NCI-H82 treated with DMSO at 0.1 percent for 48 hours (cell line): ENCODE measurements around the gene MDFI.
A peak's percentile ranks its signal among the peaks of the same experiment; 100 is the strongest.

Source experiments
- DNase-seq: peaks from one replicate; lab custom pipeline; 2025; ENCODE audit not compliant: unreplicated experiment; lab: John Stamatoyannopoulos, UW

MDFI gene

DNA sequence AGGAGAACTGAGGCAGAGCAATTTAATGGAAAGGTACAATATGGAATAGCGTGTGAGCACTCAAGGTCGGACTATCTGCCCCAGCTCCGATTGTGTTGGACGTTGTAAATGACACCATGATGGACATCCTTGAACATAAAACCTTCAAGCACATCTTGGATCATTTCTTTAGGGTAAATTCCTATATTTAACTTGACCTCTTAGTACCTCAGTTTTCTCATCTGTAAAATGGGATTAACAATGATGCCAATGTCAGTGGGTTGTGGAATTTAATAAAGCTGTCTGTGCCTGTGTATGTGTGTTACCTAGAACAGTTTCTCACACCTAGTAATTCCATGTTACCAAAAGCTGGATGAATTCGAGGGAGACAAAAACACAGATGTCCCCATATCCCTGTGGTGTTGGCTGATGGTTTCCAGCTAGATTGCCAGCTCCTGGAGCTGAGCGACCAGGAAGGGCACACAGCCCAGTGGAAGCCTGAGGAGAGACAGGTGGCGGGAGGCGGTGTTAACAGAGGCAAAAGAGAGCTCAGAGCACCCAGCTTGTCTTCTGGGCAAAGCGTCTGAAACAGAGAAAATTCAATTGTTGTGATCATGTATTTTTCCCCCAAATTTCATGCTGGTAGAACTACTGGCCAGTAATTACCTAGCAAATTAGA, 32.6 kb downstream of the MDFI start:
- no peak for DNase-seq

DNA sequence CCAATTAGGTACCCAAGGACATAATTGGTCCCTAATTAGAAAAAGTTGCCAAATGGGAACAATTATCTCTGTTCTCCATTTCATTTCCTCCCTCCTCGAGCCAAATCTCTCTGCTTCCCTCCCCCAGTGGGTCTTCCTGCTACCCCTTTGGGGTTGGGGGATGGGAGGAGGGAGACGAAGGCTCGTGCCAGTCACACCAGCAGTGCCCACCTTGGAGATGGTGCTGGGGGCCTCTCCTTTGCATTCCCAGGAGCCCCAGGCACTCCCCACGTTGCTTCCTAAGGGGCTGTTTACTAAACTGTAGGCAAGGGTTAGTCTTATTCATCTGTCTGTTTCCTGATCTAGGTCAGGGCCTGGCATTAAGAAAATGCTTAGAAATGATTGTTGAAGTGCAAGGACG, 33.1 kb downstream of the MDFI start:
- no peak for DNase-seq

- no peak for DNase-seq
Observed at GRCh38 chr6:41672016-41672415, 33.7 kb downstream of the MDFI start.

DNA sequence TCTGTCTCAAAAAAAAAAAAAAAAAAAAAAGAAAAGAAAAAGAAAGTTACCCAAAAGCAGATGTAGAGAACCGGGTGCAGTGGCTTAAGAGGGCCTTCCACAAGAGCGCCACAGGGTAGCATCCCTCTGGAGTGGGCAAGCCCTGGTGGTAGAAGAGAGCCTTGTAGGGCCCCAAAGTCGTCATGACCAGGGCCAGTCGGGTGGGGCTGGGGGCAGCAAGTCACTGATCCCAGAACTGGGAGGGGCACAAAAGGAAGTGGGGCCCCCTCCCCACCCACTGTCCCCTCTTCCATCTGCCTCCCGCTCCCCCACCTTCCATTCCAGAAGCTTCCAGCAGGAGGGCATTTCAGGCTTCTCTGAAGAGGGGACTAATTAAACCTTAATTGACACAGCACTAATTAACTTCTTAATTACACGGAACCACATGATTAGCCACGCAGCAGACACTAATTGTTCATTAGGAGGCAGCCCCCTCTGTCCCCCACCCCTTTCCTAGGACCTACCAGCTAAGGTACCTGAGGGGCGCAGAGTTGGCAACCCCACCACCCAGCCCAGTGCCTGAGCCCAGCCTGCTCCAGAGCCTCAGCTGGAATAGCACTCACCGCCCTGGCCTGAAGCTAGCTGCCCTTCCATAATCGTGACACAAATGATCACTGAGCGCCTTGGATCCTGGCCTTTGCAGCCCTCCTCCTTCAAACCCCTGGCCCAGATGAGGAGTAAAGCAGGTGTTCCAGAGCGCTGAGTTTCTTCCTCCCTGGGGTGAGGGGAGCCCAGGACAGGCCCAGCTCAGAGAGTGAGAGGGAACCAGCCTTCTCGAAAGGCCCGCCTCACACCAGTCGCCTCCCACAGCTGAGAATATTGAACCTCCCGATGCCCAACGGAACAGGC, 34.8 kb downstream of the MDFI start:
- DNase-seq: no peak

- DNase-seq: no peak
Observed at GRCh38 chr6:41673704-41674000, 35.4 kb downstream of the MDFI start.

DNA sequence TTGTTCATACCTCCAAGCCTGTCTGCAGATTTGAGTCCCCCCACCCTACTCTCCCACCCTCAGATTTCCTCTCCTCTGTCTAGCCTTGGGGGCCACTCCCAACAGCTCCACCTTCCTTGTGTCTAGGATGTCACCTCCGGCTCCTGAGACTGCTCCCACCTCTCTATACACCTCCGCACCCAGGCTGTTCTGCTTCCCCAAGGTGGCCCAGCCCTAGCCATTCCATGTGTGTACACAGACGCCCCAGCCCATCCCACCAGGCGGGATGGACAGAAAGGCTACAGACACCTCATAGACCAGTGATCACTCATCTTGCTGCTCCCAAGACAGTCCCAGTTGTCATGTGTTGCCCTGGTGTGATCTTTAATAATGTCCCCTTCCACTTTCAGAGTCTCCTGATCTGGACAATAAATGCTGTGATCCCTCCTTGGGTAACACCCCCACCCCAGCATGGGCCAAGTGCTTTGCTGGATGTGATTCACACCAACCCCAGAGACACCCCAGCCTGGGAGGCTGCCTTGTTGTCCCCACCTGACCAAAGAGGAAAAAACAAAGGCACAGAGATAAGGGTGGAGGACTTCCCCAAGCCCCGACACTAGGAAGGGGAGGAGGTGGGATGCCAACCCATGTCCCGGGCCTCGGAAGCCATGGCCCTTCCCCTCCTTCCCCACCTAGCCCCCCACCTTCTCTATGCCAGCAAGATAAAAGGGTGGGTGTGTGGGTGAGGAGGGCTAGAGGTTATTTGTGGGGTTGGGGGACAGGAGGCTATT, 36.1 kb downstream of the MDFI start:
- no peak for DNase-seq

- DNase-seq: peak; percentile 92
Observed at GRCh38 chr6:41675176-41675775, 37.0 kb downstream of the MDFI start.

- no peak for DNase-seq
Observed at GRCh38 chr6:41675992-41676391, 37.7 kb downstream of the MDFI start.

GRCh38 chr6:41676431-41676830, 38.2 kb downstream of the MDFI start:
- no peak for DNase-seq

DNA sequence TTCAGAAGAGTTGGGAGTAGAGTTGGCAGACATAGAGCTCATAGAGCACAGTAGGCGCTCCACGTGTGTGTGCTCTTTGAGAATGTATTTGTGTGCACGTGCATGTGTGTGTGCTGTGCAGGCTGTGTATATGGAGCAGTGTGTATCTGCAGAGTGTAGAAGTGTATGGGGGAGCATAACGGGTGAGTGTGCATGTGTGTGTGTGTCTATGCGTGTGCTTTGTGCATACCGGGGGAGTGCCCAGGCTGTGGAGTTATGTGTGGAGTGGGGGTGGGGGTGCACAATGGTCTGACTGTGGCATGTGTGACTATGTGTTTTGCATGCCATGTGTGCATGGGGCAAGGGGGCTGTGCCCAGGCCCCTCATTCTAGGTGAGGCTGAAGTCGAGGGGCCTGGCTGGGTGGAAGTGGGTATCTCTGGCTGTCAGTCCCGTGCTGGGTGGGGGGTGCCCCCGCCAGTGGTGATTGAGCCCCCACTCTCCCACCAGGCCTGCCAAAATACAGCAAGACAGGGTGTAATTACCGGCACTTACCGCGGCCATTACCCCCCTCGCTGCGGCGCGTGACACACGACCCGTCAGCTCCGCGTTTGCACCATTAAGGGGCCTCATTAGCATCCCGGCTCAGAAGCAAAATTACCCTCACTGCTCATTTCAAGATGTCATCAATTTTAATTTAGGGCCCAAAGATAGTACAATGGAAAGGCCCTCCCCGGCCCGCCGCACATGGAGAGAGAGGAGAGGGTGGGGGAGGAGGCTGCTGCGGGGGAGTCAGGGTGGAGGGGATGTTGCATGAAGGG, 39.1 kb downstream of the MDFI start:
- DNase-seq: no peak

GRCh38 chr6:41678511-41679084, 40.3 kb downstream of the MDFI start:
- DNase-seq: no peak

- no peak for DNase-seq
Observed at GRCh38 chr6:41679696-41680095, 41.4 kb downstream of the MDFI start.

DNA sequence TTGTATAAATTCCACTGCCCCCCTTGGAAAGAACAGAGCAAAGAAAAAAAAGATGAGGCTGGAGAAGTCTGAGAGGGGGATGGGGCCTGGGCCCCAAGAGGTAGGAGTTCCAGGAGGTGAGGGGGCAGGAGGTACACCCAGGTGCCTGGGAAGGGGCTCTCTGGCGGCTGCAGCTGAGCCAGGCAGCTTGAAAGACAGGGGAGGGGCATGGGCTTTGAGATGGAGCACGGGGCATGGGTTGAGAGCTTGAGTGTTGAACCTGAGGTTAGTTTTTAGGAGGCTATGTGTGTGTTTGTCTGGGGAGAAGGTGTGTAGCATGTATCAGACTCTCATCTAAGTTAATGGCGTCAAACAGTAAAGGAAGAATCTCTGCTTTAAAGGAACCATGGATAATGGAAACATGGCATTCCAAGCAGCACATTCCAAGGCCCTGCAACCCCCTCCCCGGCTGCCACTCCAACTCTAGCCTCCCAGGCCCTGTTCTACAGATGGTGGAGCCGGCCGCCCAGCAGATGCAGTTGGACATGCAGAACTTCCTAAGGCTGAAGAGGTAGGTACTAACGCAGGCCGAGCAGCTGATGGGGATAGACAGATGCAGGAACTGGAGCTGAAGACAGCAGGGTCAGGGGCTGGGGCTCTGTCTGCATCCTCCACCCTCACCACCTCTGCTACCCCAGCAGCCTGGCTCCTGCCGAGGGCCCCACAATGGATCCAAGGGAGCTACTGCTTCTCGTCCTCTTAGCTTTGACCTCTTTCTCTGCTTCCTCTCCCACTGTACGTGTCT, 42.1 kb downstream of the MDFI start:
- DNase-seq: no peak

GRCh38 chr6:41682056-41682477, 43.8 kb downstream of the MDFI start:
- DNase-seq: peak; percentile 82

DNA sequence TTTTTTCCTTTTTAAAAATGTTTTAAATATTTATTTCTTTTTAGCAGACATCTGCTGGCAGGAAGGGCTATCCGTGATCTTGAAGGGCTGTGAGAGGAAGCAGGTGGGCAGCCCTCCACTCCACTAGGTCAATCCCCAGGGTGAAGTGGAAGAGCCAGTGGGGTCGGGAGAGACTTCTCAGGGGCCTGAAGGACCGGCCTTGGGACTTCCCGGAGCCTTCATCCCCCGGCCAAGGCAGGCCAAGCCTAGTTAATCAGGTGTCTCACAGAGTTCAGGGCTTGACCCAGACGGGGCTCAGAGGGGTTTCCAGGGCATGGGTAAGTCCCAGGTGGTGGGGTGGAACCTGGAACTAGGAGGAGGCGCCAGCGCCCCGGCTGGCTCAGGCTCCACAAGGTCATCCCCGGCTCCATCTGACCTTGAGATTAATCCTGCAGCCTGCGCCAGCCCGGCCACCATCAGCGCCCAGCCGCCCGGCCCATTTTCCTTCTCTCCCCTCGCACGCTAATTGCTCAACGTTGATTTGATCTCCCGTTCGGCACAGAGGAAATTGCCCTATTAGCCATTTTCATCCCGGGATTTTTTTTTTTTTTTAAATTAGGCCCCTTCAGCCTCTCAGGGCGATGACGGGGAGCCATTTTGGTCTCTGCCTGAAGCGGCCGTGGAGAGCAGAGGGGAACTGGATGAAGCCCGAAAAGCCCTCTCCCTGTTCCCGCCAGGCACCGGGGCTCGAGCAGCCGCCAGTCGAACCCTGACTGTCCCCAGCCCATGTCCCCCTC, 44.4 kb downstream of the MDFI start:
- no peak for DNase-seq

GRCh38 chr6:41683273-41683522, 44.9 kb downstream of the MDFI start:
- DNase-seq: no peak

- DNase-seq: peak; percentile 29
Observed at GRCh38 chr6:41683523-41684310, 45.4 kb downstream of the MDFI start.
